GM21423 (cell line): ENCODE data around the gene MRPL33.

Experiments used
- ATAC-seq: cut with Tn5 transposase; IDR thresholded peaks from one replicate; pipeline ENCODE4 v1.9.1; 2021; ENCODE audit warnings: mild to moderate bottlenecking, moderate library complexity; ENCODE audit not compliant: unreplicated experiment

The MRPL33 gene

GRCh38 chr2:27773959-27774358 lies 2.4 kb downstream of the MRPL33 start:
- ATAC-seq, result no peak

GRCh38 chr2:27776097-27776496 lies 4.6 kb downstream of the MRPL33 start:
- ATAC-seq, result no peak

- no peak for ATAC-seq
Measured at GRCh38 chr2:27776696-27777095, 5.2 kb downstream of the MRPL33 start.

- no peak for ATAC-seq
Measured at GRCh38 chr2:27779417-27780055, 8.0 kb downstream of the MRPL33 start.

GRCh38 chr2:27781496-27781895 lies 10.0 kb downstream of the MRPL33 start:
- no peak for ATAC-seq

GRCh38 chr2:27782701-27783100 lies 11.2 kb downstream of the MRPL33 start:
- ATAC-seq, result no peak

- no peak for ATAC-seq
Measured at GRCh38 chr2:27790796-27791195, 19.3 kb downstream of the MRPL33 start.

GRCh38 chr2:27792759-27793158 lies 21.2 kb downstream of the MRPL33 start:
- ATAC-seq, result no peak

- ATAC-seq, result no peak
Measured at GRCh38 chr2:27795093-27795834, 23.7 kb downstream of the MRPL33 start.

GRCh38 chr2:27795868-27796277 lies 24.4 kb downstream of the MRPL33 start:
- ATAC-seq, result no peak

GRCh38 chr2:27796791-27797765 lies 25.6 kb downstream of the MRPL33 start:
- no peak for ATAC-seq

GRCh38 chr2:27797841-27798240 lies 26.3 kb downstream of the MRPL33 start:
- no peak for ATAC-seq

- no peak for ATAC-seq
Measured at GRCh38 chr2:27798486-27798885, 27.0 kb downstream of the MRPL33 start.

- no peak for ATAC-seq
Measured at GRCh38 chr2:27798948-27799645, 27.6 kb downstream of the MRPL33 start.

GRCh38 chr2:27799646-27800010 lies 28.1 kb downstream of the MRPL33 start:
- ATAC-seq, result no peak

- no peak for ATAC-seq
Measured at GRCh38 chr2:27800856-27801255, 29.3 kb downstream of the MRPL33 start.

GRCh38 chr2:27802547-27802946 lies 31.0 kb downstream of the MRPL33 start:
- ATAC-seq, result no peak

- no peak for ATAC-seq
Measured at GRCh38 chr2:27803046-27803445, 31.5 kb downstream of the MRPL33 start.

GRCh38 chr2:27804146-27804545 lies 32.6 kb downstream of the MRPL33 start:
- ATAC-seq, result no peak

- no peak for ATAC-seq
Measured at GRCh38 chr2:27805180-27805579, 33.7 kb downstream of the MRPL33 start.
